HG02571 (cell line): Measurements from ENCODE around the gene SH3RF2.

Experiments
- ATAC-seq: cut with Tn5 transposase; IDR thresholded peaks from one replicate; pipeline ENCODE4 v1.9.1; 2021; ENCODE audit warnings: mild to moderate bottlenecking, moderate library complexity; ENCODE audit not compliant: unreplicated experiment

Gene SH3RF2

DNA sequence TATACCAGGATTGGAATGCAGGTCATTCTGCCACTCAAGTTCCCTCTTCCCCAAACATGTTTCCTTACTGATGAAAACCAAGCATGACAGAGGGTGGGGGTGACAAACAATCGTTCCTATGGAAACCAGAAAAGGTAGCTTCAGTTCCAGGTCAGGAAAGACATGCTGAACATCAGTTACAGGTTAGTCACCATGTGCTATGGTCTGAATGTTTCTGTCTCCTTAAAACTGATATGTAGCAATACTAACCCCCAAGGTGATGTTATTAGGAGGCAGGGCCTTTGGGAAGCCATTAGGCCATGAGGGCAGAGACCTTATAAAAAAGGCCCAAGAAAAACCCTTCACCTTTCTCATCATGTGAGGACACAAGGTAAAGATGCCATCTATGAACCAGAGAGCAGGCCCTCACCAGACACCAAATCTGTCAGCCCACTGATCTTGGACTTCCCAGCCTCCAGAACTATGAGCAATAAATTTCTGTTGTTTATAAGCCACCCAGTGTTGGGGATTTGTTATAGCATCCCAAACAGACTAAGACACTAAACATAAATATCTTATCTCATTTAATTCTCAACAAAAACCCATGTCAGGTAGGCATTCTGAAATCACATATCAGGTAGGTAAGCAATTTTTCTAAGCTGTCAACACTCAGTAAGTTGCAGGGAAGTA, 15.7 kb upstream of the SH3RF2 start:
- ATAC-seq = no peak

DNA sequence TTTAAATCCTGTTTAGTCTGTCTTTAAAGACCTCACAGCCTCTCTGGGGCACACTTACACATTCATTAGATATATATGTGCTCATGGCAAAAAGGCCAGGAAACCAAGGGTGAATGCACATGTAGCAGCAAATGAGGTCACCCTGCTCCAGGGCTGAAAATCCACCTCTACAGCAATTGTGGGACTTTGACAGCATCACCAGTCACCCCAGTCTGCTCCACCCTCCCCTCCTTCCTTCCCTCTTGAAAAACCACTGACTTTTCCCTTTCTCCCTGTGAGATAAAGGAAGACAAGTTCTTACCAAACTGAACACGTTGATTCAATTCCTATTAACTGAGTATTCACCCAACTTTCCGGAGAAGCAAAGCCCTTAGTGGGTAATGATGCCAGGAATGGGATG, 15.2 kb upstream of the SH3RF2 start:
- no peak for ATAC-seq

DNA sequence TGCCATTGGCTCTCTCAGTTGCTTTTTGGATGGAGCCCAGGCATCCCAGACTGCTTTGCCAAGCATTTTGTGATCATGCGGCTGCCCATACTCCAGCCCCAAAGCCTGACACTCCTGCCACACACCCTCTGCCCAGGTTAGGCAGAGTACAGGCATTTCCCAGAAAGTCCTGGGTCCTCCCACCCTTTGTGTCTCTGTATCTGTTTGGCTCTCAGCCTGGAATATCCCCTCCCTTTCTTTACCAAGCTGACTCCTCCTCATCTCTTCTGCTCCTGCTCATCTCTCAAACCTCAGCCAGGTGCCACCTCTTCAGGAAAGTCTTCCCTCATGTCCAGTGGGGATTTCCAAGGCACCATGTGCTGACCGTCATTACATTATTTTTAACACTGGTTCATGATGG, 14.3 kb upstream of the SH3RF2 start:
- no peak for ATAC-seq

DNA sequence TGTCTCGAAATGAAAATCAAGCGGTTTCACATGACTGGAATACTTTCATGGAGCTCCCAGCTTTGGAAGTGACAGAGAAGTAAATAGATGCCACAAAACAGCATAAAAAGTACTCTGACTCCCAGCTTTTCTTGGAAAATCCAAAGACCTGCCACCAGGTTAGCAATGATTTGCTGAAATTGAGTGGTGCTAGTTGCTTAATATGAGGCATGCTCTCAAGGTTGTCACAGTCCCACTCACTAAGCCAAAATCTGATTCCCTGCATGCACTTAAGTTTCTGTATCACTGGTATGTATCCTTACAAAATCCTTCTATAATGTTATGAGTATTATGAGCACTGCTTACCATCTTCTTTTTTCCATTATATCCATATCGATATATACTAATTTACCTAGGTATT, 13.0 kb upstream of the SH3RF2 start:
- no peak for ATAC-seq

DNA sequence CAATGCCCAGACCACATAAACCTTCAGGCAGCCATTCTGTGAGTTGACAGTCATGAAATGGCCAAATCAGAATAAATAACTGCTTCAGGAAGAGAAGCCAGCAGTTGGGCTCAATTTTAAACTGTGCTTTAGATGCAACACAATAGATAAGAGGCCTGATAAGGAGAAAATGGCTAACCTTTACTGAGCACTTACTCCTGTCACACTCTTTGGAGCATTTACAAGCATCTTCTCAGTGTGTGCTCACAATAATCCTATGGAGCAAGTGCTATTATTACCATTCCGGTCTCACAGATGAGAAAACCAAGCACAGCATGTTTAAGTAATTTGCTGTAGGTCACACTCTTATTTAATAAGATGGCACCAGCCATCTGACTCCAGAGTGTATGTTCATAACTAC, 11.5 kb upstream of the SH3RF2 start:
- no peak for ATAC-seq

DNA sequence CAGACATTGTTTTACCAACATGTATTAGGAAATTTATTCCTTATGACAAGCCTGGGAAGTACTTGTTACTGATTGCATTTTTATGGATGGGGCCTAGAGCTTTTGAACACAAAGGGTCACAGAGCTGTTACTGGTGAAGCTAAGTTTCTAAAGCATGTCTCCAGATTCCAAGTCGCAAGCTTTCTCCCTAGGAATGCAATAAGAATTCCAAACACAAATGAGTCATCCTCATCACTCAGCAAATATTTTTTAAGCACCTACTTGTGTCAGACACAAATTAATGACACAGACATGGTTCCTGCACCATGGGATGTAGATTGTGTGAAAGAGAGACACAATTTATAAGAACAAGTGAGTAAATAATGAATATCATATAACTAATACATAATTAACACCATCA, 11.0 kb upstream of the SH3RF2 start:
- ATAC-seq = no peak

DNA sequence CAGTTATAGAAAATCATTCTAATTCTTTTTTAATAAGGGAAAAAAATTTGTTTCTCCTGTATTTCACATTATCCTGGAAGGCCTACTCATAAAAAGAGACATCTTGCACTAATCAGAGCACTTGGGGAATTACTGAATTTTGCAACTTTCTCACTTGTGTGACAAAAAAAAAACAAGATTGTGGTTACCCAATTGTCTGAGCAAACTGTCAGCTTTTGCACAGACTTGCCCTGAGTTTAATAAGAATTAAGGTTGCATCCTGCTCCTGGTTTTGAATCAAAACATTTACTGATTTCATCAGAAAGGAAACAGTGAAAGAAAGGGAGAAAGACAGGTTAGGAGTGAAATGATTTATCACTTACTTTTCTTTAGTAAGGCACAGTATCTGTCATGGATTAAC, 10.6 kb upstream of the SH3RF2 start:
- no peak for ATAC-seq

DNA sequence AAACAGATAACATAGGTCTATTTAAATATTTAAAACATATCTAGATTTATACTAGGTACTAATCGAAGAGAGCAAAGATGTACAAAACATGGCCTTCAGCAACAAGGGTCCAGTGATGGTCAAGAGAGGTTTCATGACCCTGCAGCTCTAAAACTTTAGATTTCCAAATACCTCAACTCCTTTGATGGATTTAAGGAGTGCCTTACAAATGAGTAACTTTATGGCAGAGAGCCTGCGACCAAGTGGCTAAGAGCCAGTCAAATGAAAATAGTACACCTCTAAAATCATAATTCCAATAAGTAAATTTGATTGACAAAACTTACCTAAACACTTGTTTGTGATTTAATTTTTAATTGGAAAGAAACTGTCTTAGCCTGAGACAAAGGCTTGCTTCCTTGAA, 4.7 kb upstream of the SH3RF2 start:
- no peak for ATAC-seq

DNA sequence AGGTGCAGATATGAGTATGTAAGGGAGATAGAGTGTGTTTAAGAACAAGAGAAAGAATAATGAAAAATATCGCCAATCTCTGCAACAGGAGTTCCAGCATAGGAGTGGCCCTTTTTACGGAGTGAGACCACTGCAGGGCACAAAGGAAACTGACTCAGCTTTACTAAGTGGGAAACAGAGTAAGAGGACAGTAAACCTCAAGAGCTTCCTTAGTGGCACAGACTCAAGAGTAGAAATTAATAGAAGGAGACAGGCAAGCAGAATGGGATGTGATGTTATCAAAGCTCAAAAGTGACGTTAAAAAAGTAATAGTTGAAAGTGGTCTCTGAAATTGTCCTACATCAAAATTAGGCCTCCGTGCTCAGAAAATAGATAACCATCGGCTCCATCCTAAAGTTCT, 2.1 kb upstream of the SH3RF2 start:
- ATAC-seq = no peak

DNA sequence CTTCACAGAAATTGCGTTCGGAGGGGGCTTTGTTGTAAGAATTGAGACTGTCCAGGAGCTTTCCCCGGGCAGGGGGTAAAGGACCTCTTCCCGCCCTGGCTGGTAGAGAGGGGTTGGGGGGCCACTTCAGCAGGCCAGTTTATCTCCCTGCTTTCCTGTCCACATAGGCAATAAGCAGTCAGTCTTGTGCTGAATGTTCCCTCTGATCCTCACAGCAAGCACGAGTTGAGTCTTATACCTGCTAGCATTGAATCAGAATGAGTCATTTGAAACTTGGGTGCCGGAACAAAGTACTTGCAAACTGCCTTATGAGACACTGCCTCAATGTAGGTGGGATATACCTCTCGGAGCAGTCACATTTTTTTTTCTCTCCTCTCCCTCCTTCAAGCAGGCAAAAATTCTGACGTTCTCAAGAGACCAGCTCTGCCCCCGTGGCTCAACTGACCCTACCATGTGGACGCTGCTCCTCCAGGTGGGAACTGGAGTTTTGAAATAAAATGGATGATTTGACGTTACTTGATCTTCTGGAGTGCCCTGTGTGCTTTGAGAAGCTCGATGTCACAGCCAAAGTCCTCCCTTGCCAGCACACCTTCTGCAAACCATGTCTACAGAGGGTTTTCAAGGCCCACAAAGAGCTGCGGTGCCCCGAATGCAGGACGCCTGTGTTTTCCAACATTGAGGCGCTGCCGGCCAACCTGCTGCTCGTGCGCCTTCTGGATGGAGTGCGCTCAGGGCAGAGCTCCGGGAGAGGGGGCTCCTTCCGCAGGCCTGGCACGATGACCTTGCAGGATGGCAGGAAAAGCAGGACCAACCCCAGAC, 1.3 kb downstream of the SH3RF2 start:
- peak; percentile 52 for ATAC-seq

DNA sequence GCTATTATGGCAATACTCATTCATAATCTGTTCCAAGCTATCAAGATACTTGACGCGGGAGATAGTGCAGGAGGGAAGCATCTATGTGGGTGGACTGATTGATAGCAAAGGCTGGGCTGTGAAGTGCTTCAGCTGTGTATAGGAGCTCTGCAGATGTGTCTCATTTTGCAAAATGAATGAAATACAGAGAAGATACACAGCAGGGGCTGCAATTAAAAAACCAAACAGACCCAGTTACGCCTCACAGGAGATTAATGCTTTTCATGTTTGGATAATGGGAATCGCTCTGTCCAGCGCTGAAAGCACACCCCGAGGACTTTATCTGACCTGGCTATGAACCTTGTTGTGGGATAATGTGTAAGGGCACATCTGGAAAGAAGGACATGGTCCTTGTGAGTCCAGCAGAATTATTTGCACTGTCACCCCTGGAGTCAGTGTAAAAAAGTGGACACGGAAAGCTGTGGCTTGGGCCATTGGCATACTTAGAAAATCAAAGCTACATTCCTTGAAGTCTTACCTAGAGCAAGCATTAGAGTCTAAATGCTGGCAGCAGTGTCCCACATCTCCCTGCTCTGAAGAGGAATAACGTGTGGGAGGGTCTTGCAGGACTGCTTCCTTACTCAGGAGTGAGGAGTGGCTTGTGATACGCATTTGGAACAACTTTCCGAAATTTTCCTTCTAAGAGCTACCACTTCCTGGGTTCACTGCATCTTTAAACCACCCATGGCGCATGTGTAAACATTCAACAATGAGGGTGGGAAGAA, 2.6 kb downstream of the SH3RF2 start:
- ATAC-seq = no peak

DNA sequence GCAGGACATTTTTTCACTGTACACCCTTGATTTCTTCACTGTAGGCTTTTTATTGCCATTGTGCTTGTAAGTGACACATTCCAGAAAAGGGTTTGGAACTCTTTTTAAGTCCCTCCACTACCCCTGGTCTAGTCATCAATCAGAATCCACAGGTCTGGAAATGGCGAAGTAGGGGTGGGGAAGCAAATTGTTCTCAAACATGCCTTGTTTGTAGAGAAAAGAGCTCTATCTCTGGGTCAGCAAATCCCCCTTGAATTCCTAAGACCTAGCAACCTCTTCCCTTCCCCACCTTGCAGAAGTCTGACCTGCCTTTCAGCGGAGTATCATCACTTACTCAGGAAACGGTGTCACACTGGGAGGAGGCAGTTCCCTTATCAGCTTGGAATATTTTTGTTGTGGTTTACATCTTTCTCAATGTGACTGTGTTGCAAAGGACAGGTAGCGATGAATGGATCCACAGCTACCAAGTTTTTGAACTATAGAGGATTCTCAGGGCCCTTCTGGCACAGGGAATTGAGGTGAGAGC, 3.2 kb downstream of the SH3RF2 start:
- no peak for ATAC-seq

DNA sequence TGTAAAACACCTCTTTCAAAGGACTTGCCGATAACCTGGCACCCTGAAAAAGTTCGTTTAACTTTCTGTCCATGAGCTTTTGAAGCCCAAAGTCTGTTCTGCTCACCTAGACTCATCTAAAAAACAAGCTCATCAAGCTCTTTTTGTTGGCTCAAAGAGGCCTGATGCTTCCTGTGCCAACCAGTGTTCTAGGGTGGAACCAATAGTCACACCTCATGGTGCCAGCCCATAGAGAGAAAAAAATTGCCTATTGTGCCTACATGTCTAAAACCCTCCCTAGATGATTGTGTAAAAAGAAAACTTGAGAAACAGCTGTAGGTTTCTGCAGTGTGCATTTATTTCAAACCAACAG, 4.7 kb downstream of the SH3RF2 start:
- ATAC-seq = no peak

DNA sequence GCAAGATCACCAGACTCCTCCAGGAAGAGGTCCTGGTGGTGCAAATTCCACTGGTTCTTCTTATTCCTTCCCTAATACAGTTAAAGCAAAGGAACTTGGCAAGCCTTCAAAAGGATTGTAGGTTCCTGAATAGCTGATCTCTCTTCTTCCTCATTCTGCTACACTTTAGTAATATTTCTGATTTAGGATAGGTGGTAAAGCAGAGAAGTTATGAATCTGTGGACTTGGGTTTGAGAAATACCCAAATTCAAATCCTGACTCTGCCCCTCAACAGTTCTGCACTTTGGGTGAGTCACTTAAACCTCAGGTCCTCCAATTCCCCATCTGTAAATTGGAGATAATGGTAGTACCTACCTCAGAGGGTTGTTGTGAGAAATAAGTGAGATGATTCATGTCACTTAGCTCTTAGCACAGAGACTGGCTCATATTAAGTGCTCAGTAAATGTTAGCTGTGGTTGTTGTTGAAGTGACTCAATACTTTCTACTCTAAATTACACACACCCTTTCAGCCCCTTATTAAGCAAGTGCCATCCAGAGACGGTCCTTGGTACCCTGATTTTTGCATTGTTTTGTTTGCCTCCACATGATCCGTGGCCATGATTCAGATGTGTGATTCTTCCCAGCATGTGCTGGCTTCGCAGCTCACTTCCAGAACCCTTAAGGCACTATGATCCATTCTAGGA, 5.2 kb downstream of the SH3RF2 start:
- ATAC-seq = no peak

DNA sequence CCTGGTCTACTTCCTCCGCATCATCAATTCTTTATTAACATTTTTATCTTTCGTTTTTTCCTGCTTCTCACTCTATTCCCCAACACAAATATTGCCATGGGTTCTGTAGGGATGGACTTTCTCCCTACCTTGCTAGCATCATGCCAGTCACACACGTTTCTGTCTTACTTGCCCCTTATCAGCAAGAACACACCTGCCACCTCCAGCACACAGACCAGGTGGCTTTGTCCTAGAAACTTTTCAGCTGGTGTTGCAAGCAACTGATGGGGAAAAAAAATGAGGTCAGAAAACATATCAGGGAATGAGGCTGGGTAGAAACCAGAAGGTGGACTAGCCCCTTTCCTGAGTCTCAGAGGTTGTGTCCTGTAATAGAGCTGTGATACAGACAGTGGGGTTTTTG, 5.8 kb downstream of the SH3RF2 start:
- no peak for ATAC-seq

DNA sequence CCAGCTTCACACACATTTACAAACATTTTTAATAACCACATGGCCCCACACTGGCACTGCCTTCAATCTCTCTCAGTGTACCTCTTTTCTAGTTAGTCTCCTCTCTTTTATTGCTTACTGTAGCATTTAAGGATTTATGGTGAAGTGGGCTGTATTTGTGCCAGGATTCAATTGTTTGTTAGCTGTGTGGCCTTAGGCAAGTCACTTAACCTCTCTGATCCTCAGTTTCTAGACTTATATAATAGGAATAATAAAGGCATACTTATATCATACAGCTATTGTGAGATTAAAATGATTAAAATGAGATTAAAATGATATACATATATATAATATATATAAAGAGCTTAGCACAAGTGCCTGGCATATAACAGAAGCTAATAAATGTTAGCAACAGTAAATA, 6.4 kb downstream of the SH3RF2 start:
- no peak for ATAC-seq

DNA sequence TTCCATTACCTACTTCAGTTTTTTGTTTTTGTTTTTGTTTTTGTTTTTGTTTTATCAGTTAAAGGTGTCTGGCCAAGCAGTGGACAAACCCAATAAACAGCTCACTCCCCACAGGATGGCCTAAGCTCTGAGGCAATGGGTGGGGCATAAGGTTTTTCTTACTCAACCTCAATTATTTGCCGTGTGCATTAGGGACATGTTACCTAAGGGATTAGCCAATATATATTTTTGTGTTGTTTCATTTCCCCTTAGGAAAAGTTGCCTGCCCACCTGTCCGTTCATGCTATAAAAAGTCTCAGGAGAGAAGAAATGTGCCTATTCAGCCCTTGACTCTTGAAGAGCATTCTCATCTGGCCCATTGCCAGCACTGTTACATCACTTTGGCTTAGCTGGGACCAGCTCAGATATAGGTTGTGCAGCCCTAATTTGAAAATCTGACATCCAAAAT, 7.3 kb downstream of the SH3RF2 start:
- ATAC-seq = no peak

DNA sequence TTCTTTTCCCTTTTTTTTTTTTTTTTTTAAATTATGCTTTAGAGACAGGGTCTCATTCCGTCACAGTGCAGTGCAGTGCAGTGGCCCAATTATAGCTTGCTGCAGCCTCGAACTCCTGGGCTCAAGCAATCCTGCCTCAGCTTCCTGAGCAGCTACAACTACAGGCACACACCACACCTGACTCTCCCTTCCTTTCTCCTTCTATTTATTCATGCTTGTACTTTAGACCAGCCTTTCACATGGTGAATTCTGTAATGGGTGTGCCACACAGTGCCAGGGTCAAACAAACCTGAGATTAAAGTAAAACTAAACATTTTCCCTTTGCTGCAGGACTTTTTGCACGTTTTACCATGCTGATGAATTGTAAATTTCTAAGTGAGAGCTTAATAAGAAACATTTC, 8.0 kb downstream of the SH3RF2 start:
- no peak for ATAC-seq

DNA sequence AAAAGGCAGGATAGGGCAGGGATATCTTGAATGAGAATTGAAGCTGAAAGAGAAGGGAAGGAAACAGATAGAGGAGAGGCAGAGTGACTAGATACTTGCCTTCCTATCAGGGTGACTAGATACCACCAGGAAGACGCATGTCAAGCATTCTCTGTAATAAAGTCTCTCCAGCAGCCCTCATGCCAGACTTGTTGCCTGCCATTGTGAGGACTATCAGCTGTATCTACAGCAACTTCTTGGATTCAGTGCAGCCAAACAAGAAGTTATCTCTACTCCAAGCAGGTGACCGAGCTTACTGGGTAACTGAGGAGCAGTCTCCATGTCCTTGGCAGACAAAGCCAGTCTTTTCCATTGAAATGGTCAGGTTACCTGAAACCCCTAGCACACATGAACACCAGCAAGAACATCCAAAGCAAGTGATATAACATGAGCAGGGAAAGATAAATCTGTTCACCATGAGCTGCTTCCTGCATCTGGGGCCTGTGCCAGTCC, 9.3 kb downstream of the SH3RF2 start:
- no peak for ATAC-seq

DNA sequence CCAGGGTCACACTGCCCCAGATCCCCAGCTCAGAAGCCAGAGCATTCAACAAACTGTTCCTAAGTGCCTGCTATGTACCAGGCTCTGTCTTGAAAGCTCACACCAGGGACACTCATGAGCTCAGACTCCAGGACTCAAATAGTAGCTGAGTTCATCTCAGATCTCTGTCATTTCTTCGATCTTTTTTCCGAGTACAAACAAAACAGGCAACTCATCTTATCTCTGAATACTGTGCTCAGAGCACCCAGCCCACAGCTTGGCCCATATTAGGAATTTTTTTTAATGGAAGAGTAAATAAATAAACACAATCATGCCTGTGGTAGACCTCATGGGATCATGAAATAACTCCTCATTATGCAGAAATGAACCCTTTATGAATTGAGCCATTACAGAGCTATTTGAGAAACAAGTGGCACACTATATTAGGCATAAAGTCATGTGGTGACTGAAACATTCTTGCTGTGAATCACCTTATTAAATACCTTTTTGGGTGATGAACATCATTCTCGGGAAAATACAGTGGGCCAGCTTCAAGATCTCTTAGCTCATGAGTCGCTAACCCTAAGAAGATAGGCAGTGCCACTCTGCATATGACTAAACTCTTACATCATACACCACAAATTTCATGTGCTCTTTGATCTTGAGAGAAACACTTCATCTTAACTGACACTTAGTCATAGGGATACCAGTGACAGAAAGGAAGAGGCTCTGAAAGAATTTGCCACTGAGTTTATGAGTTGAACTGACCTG, 9.9 kb downstream of the SH3RF2 start:
- peak; percentile 89 for ATAC-seq
